ENCODE measurements around the gene ABI2.

The ABI2 gene

DNA sequence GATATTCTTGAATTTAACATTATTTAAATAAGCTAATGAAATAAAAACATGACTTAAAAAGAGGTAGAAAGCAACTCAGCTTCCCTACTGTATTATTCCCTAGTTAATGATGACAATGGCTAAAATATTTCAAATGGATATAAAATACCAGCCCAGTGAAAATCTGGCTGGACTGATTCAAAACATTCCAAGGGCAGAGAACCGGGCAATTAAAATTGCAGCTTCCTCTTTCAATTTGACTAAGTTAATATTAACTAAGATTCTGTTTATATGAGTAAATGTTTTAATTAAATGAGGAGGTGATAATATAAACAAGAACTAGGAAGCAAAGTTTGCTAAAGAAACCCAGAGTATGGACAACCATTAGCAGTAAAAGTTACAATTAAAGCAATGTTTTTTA, 141.4 kb downstream of the ABI2 start:
- no peaks in the 10 kb centered on the region for H3K36me3 ChIP-seq (ENCODE audit: control insufficient read depth, insufficient read depth, low read length)
- no peak overlapping the region for H3K9ac ChIP-seq (ENCODE audit: low read length)
- no peaks in the 10 kb centered on the region for H3K4me1 ChIP-seq (ENCODE audit: control insufficient read depth, insufficient read depth, low read length)
- H3K27ac ChIP-seq (ENCODE audit: low read depth, low read length) = no peak overlapping the region
- H3K4me3 ChIP-seq (ENCODE audit: low read length) = no peak overlapping the region
- no peaks in the 10 kb centered on the region for H3K27me3 ChIP-seq (ENCODE audit: control insufficient read depth, insufficient read depth, low read length)

DNA sequence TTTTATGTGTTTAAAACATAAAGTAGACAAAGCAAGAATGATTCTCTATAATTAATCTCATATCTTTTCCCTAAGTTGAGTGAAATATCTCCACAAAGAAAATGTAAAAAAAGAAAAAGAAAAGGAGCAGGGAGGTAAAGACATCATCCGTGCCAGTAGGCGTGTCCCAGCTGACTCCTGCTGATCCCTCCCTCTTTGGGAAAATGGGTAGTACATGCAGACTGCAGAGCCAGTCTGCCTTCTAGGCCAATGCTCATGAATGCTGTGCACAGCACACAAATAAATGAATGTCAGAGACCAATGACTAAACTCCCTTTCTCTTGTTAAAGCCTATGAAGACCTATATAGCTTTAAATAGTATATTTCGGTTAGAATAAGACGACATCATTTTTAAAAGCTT, 142.2 kb downstream of the ABI2 start:
- H3K27ac ChIP-seq (ENCODE audit: low read depth, low read length) = no peak overlapping the region
- no peaks in the 10 kb centered on the region for H3K4me1 ChIP-seq (ENCODE audit: control insufficient read depth, insufficient read depth, low read length)
- H3K36me3 ChIP-seq (ENCODE audit: control insufficient read depth, insufficient read depth, low read length) = no peaks in the 10 kb centered on the region
- no peak overlapping the region for H3K4me3 ChIP-seq (ENCODE audit: low read length)
- no peak overlapping the region for H3K9ac ChIP-seq (ENCODE audit: low read length)
- H3K27me3 ChIP-seq (ENCODE audit: control insufficient read depth, insufficient read depth, low read length) = no peaks in the 10 kb centered on the region

DNA sequence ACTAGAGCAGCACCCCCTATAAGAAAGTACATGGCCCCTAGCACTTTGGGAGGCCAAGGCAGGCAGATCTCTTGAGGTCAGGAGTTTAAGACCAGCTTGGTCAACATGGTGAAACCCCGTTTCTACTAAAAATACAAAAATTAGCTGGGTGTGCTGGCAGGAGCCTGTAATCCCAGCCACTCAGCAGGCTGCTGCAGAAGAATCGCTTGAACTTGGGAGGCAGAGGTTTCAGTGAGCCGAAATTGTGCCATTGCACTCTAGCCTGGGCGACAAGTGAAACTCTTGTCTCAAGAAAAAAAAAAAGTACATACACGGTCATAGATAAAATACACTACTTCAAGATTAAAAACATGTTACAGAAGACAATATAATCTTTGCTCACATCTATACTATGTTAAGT, 143.1 kb downstream of the ABI2 start:
- Histone ChIP-seq H3K9ac (ENCODE audit: low read length) (no peak overlapping the region), H3K36me3 (ENCODE audit: control insufficient read depth, insufficient read depth, low read length) (no peaks in the 10 kb centered on the region), H3K4me3 (ENCODE audit: low read length) (no peak overlapping the region), H3K27ac (ENCODE audit: low read depth, low read length) (no peak overlapping the region), H3K4me1 (ENCODE audit: control insufficient read depth, insufficient read depth, low read length) (no peaks in the 10 kb centered on the region), H3K27me3 (ENCODE audit: control insufficient read depth, insufficient read depth, low read length) (no peaks in the 10 kb centered on the region)

DNA sequence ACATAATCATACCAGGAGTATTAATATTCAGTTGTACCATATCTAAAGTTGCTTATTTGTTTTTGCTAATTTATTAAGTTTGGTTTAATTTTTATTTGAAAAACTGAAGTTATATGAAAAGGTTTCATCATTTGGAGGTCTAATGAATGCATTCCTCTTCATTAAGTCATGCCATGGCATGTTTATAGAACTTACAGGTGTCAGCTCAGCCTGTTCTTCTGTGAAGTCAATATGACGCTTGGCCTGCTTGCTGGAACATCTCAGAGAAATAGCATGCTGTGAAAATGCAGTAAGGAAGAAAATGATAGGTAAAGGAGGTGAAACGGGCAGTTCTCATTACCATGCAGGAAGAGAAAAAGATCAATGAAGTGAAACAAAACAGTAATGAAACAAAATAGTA, 148.7 kb downstream of the ABI2 start:
- Histone ChIP-seq H3K4me1 (ENCODE audit: control insufficient read depth, insufficient read depth, low read length) (no peaks in the 10 kb centered on the region), H3K27me3 (ENCODE audit: control insufficient read depth, insufficient read depth, low read length) (no peaks in the 10 kb centered on the region), H3K27ac (ENCODE audit: low read depth, low read length) (no peak overlapping the region), H3K4me3 (ENCODE audit: low read length) (no peak overlapping the region), H3K36me3 (ENCODE audit: control insufficient read depth, insufficient read depth, low read length) (no peaks in the 10 kb centered on the region), H3K9ac (ENCODE audit: low read length) (no peak overlapping the region)

DNA sequence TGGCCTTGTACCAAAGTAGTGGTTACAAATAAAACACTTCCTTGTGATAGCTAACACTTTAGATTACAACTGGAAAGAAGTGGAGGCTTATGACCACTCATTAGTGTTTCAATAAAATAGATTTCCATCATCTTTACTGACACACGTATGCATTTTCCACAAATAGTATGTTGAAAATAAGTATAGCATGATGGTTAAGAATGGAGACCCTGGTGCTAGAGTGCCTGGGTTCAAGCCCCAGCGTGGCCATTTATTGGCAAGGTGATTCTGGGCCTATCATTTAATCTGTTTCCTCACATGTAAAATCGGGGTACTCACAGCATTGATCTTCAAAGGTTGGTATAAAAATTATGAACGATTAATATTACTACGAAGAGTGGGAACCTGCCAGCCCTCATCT, 152.4 kb downstream of the ABI2 start:
- Histone ChIP-seq H3K4me3 (ENCODE audit: low read length) (no peak overlapping the region), H3K9ac (ENCODE audit: low read length) (no peak overlapping the region), H3K27ac (ENCODE audit: low read depth, low read length) (no peak overlapping the region), H3K4me1 (ENCODE audit: control insufficient read depth, insufficient read depth, low read length) (no peaks in the 10 kb centered on the region), H3K27me3 (ENCODE audit: control insufficient read depth, insufficient read depth, low read length) (no peaks in the 10 kb centered on the region), H3K36me3 (ENCODE audit: control insufficient read depth, insufficient read depth, low read length) (no peaks in the 10 kb centered on the region)

DNA sequence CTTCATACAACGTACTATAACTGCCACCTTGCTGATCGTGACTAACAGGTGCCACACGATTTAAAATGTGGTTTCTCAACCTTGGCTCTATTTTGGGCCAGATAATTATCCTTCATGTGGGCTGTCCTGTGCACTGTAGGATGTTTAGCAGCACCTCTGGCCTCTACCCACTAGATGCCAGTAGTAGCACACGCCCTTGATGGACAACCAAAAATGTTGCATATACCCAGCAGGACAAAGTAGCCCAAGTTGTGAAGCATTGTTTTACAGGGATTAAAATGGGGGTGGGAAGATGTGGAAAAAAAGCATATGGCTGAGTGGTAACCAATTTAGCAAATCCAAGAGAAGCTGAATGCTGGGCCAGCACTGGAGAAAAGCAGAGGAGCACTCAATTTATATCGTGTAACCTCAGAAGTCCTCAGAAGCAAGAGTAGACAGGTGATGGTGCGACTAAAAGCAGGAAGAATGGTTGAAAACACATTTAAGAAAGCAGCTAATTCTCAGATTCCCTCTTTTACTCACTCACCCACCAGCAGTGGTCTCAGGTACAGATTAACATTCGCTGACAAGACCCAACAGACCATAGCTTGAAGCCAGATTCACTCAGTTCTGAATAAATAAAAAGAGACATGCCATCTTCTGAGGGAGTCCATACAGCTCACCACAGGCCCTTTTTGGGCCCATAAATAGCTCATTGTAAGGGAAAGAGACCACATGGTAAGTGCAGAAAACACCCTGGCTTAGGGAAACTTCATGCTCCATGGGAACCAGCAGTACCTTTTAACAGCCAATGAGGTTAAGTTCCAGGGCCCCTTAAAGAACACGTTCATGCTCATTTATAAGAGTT, 156.3 kb downstream of the ABI2 start:
- Histone ChIP-seq H3K4me1 (ENCODE audit: control insufficient read depth, insufficient read depth, low read length) (no peaks in the 10 kb centered on the region), H3K36me3 (ENCODE audit: control insufficient read depth, insufficient read depth, low read length) (peaks cover 1% of the 10 kb centered on the region), H3K27me3 (ENCODE audit: control insufficient read depth, insufficient read depth, low read length) (no peaks in the 10 kb centered on the region), H3K27ac (ENCODE audit: low read depth, low read length) (no peak overlapping the region), H3K4me3 (ENCODE audit: low read length) (no peak overlapping the region), H3K9ac (ENCODE audit: low read length) (no peak overlapping the region)

DNA sequence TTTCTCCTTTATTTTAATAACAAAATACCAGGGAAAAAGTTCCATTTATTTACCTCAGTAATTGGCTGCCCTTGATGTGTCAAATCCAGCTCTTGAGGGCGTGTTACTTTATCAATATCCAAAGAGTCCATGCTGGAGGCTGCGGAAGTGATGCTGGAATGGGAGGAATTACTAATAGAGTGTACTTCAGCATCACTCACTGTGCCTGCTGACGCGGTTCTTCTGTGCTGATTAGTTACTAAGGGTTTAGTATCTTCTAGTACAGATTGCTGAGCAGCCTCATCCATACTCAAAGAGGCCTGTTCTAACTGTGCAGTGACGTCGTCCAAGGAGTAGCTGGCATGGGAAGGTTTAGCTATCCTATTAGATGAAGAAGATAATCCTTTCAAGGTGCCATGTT, 161.3 kb downstream of the ABI2 start:
- Histone ChIP-seq H3K4me1 (ENCODE audit: control insufficient read depth, insufficient read depth, low read length) (no peaks in the 10 kb centered on the region), H3K9ac (ENCODE audit: low read length) (no peak overlapping the region), H3K36me3 (ENCODE audit: control insufficient read depth, insufficient read depth, low read length) (peaks cover 5% of the 10 kb centered on the region), H3K4me3 (ENCODE audit: low read length) (no peak overlapping the region), H3K27ac (ENCODE audit: low read depth, low read length) (no peak overlapping the region), H3K27me3 (ENCODE audit: control insufficient read depth, insufficient read depth, low read length) (no peaks in the 10 kb centered on the region)

DNA sequence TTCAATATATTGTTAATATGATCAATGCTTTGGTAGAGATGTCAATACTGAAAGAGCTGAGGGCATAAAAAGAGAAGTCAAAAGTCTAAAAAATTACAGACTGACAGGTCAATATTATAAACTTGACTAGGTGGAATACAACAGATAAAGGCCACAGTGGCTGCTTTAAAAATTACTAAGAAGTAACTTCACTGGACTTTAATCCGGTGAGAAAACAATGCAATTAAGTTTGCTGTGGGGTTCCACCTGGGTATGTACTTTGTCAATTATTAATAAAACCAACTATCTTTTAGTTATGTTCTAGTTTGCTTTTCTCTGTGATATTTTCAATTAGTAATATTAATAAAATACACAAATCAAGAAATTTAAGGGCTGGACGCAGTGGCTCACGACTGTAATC, 162.2 kb downstream of the ABI2 start:
- no peaks in the 10 kb centered on the region for H3K4me1 ChIP-seq (ENCODE audit: control insufficient read depth, insufficient read depth, low read length)
- H3K27ac ChIP-seq (ENCODE audit: low read depth, low read length) = no peak overlapping the region
- H3K27me3 ChIP-seq (ENCODE audit: control insufficient read depth, insufficient read depth, low read length) = no peaks in the 10 kb centered on the region
- no peak overlapping the region for H3K4me3 ChIP-seq (ENCODE audit: low read length)
- no peak overlapping the region for H3K9ac ChIP-seq (ENCODE audit: low read length)
- peaks cover 5% of the 10 kb centered on the region for H3K36me3 ChIP-seq (ENCODE audit: control insufficient read depth, insufficient read depth, low read length)

DNA sequence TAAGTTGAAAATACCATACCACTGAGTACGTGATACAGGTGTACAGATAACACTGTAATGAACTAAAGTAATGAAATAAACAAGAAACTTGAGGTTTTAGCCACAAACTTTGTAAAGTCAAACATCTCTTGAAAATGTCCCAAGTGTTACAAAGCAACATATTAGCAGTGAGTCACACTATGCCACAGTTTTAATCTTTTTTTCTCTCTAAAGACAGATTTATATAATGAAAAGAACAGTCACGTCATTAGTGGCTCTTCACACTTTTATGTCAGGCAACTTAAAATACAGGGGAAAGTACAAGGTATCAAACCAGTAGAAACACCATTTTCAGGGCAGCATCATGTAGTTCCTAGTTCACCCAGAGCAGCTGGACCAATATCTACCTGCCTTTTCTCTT, 164.8 kb downstream of the ABI2 start:
- H3K9ac ChIP-seq (ENCODE audit: low read length) = no peak overlapping the region
- H3K27me3 ChIP-seq (ENCODE audit: control insufficient read depth, insufficient read depth, low read length) = no peaks in the 10 kb centered on the region
- H3K4me3 ChIP-seq (ENCODE audit: low read length) = no peak overlapping the region
- no peak overlapping the region for H3K27ac ChIP-seq (ENCODE audit: low read depth, low read length)
- peaks cover 5% of the 10 kb centered on the region for H3K36me3 ChIP-seq (ENCODE audit: control insufficient read depth, insufficient read depth, low read length)
- no peaks in the 10 kb centered on the region for H3K4me1 ChIP-seq (ENCODE audit: control insufficient read depth, insufficient read depth, low read length)

All from rectal smooth muscle tissue (tissue), 1 donor.